ENCODE measurements around the gene ARHGEF7.

GRCh38 chr13:111093634-111094033 is 21.5 kb upstream of the ARHGEF7 start:
- TF ChIP-seq CTCF (IDR thresholded peaks at IDR 0.05) (no peak), POLR2A (IDR thresholded peaks at IDR 0.05) (no peak)

Data from lower leg skin (tissue), 3 donors.